GM21360 (cell line): ENCODE data around the gene ZDHHC22.
A peak's percentile ranks its signal among the peaks of the same experiment; 100 is the strongest.
"Not testable (repeated sequence)": the region's sequence is repeated elsewhere in the genome, so short reads cannot be mapped to it uniquely, and the experiment has no call there.

Experiments
- ATAC-seq: cut with Tn5 transposase; IDR thresholded peaks from one replicate; pipeline ENCODE4 v1.9.1; 2021; ENCODE audit warnings: mild to moderate bottlenecking, moderate library complexity; ENCODE audit not compliant: unreplicated experiment

Gene ZDHHC22

GRCh38 chr14:77141214-77142004, at the start of gene ZDHHC22:
TSS of gene ZDHHC22 (minus strand) at chr14:77141791. CDS start at chr14:77139738, 2,053 bp downstream.
- ATAC-seq: no peak

GRCh38 chr14:77190977-77191376, 49.4 kb upstream of the ZDHHC22 start:
- ATAC-seq: no peak

- no peak for ATAC-seq
These were observed 47.9 kb upstream of the ZDHHC22 start for GRCh38 chr14:77189479-77189878.

GRCh38 chr14:77187649-77188012, 46.0 kb upstream of the ZDHHC22 start:
- ATAC-seq: no peak

GRCh38 chr14:77186911-77187648, 45.5 kb upstream of the ZDHHC22 start:
- no peak for ATAC-seq

- ATAC-seq: no peak
These were observed 43.5 kb upstream of the ZDHHC22 start for GRCh38 chr14:77185093-77185465.

- ATAC-seq: no peak
These were observed 43.0 kb upstream of the ZDHHC22 start for GRCh38 chr14:77184396-77185092.

GRCh38 chr14:77183896-77184295, 42.3 kb upstream of the ZDHHC22 start:
- no peak for ATAC-seq

- peak; percentile 72 for ATAC-seq
These were observed 40.2 kb upstream of the ZDHHC22 start, which contains the start of gene TMEM63C for GRCh38 chr14:77181603-77182437. TSS of gene TMEM63C (plus strand) at chr14:77181798. CDS start at chr14:77218814, 37,016 bp downstream.

GRCh38 chr14:77180726-77181602, 39.4 kb upstream of the ZDHHC22 start:
- no peak for ATAC-seq

- ATAC-seq: no peak
These were observed 37.1 kb upstream of the ZDHHC22 start for GRCh38 chr14:77178656-77179055.

- no peak for ATAC-seq
These were observed 36.1 kb upstream of the ZDHHC22 start for GRCh38 chr14:77177702-77178101.

- ATAC-seq: no peak
These were observed 34.3 kb upstream of the ZDHHC22 start for GRCh38 chr14:77175843-77176242.

- ATAC-seq: not testable (repeated sequence)
These were observed 32.5 kb upstream of the ZDHHC22 start for GRCh38 chr14:77173911-77174617.

GRCh38 chr14:77172916-77173315, 31.3 kb upstream of the ZDHHC22 start:
- ATAC-seq: no peak

GRCh38 chr14:77170045-77170444, 28.5 kb upstream of the ZDHHC22 start:
- ATAC-seq: no peak

GRCh38 chr14:77161011-77161410, 19.4 kb upstream of the ZDHHC22 start:
- ATAC-seq: no peak

GRCh38 chr14:77158882-77159255, 17.3 kb upstream of the ZDHHC22 start:
- ATAC-seq: no peak
